IMR-90 (cell line): Measurements from ENCODE around the gene PTPN3. TPM values are rescaled to one million over a fixed set of nuclear protein-coding genes. Genes with fewer than 3 reads are reported as not detected.

ENCODE experiments used
- ATAC-seq: fragments of 200-7000 bp; cut with Tn5 transposase; 2 replicates; pipeline ENCODE4 v1.9.1; 2020; ENCODE audit warnings: low read depth, mild to moderate bottlenecking, moderate library complexity
- BruUV-seq: library from RNA; stranded (reverse); fragments of 400-500 nt; replicated peaks from 2 replicates; lab custom pipeline; 2021; lab: Mats Ljungman, UMichigan
- CTCF ChIA-PET: fragments of 300-600 bp; formaldehyde crosslinking; extraction: SDS; loops from one replicate; lab custom pipeline; 2021; ENCODE audit warnings: antibody characterized with exemption; lab: Yijun Ruan, JAX
- POLR2A ChIA-PET: fragments of 300-600 bp; sonication (Branson Sonifier 250); formaldehyde crosslinking; loops from one replicate; lab custom pipeline; 2022; ENCODE audit warnings: antibody characterized with exemption; ENCODE audit not compliant: unreplicated experiment; lab: Charles Lee
- DNase-seq: peaks from one replicate; pipeline ENCODE4 v3.0.0; 2013
- H2AFZ ChIP-seq: replicated peaks from 2 replicates; pipeline ENCODE3; 2013; ENCODE audit warnings: low read length, mild to moderate bottlenecking; ENCODE audit not compliant: poor library complexity
- H2AK5ac ChIP-seq: 2 replicates; pipeline ENCODE4 v1.6.1; 2013; ENCODE audit warnings: low read depth, low read length, inconsistent platforms
- H2AK9ac ChIP-seq: replicated peaks from 2 replicates; pipeline ENCODE3; 2013; ENCODE audit warnings: mild to moderate bottlenecking, low read depth, low read length, moderate library complexity; ENCODE audit not compliant: poor library complexity
- H2BK120ac ChIP-seq: 2 replicates; pipeline ENCODE4 v1.6.1; 2013; ENCODE audit warnings: low read depth, low read length, inconsistent platforms
- H2BK15ac ChIP-seq: 3 replicates; pipeline ENCODE4 v1.6.1; 2013; ENCODE audit warnings: low read depth, low read length, inconsistent platforms
- H2BK20ac ChIP-seq: 2 replicates; pipeline ENCODE4 v1.6.1; 2013; ENCODE audit warnings: low read depth, mild to moderate bottlenecking, inconsistent platforms, low read length, moderate library complexity
- H2BK5ac ChIP-seq: 2 replicates; pipeline ENCODE4 v1.6.1; 2013; ENCODE audit warnings: mild to moderate bottlenecking, low read depth, low read length, inconsistent platforms; ENCODE audit not compliant: poor library complexity, severe bottlenecking
- H3K14ac ChIP-seq: replicated peaks from 2 replicates; pipeline ENCODE4 v1.6.1; 2013; ENCODE audit warnings: low read depth, low read length, inconsistent platforms
- H3K18ac ChIP-seq: 2 replicates; pipeline ENCODE4 v1.6.1; 2013; ENCODE audit warnings: low read depth, low read length, control low read depth
- H3K23ac ChIP-seq: 2 replicates; pipeline ENCODE4 v1.6.1; 2013; ENCODE audit warnings: low read depth, low read length, inconsistent platforms
- H3K27ac ChIP-seq: 2 replicates; pipeline ENCODE4 v1.5.1; 2013; ENCODE audit warnings: mild to moderate bottlenecking, control low read depth, low read length; ENCODE audit not compliant: insufficient read depth
- H3K27me3 ChIP-seq: 2 replicates; pipeline ENCODE4 v1.6.1; 2013; ENCODE audit warnings: low read length; ENCODE audit not compliant: control insufficient read depth, insufficient read depth
- H3K36me3 ChIP-seq: 2 replicates; pipeline ENCODE4 v1.6.1; 2013; ENCODE audit warnings: low read length, mixed read lengths; ENCODE audit not compliant: control insufficient read depth, insufficient read depth
- H3K4ac ChIP-seq: 2 replicates; pipeline ENCODE4 v1.6.1; 2013; ENCODE audit warnings: low read depth, low read length, inconsistent platforms
- H3K4me1 ChIP-seq: 2 replicates; pipeline ENCODE4 v1.6.1; 2013; ENCODE audit warnings: low read length, mixed read lengths; ENCODE audit not compliant: control insufficient read depth, insufficient read depth
- H3K4me2 ChIP-seq: 2 replicates; pipeline ENCODE4 v1.6.1; 2013; ENCODE audit warnings: low read depth, mild to moderate bottlenecking, control low read depth, low read length, moderate library complexity
- H3K4me3 ChIP-seq: 2 replicates; pipeline ENCODE4 v1.5.1; 2013; ENCODE audit warnings: low read depth, mild to moderate bottlenecking, control low read depth, low read length, moderate library complexity; ENCODE audit not compliant: insufficient read depth
- H3K56ac ChIP-seq: 2 replicates; pipeline ENCODE4 v1.6.1; 2013; ENCODE audit warnings: low read length, inconsistent platforms; ENCODE audit not compliant: insufficient read depth; ENCODE audit errors: extremely low read depth
- H3K79me1 ChIP-seq, 2 experiments: 2 replicates each; pipeline ENCODE4 v1.6.1; 2013; ENCODE audit warnings: low read length in 2 of 2, inconsistent platforms in 1 of 2, low read depth in 1 of 2
- H3K9ac ChIP-seq: 2 replicates; pipeline ENCODE4 v1.6.1; 2013; ENCODE audit warnings: low read depth, low read length, control low read depth
- H3K9me1 ChIP-seq: 2 replicates; pipeline ENCODE4 v1.6.1; 2013; ENCODE audit warnings: low read length, inconsistent platforms; ENCODE audit not compliant: insufficient read depth
- H3K9me3 ChIP-seq: 2 replicates; pipeline ENCODE4 v1.6.1; 2013; ENCODE audit warnings: low read length; ENCODE audit not compliant: control insufficient read depth, insufficient read depth
- H4K20me1 ChIP-seq: 2 replicates; pipeline ENCODE4 v1.6.1; 2013; ENCODE audit warnings: low read length, inconsistent platforms; ENCODE audit not compliant: insufficient read depth
- H4K5ac ChIP-seq: 2 replicates; pipeline ENCODE4 v1.6.1; 2013; ENCODE audit warnings: mild to moderate bottlenecking, low read depth, low read length, control low read depth
- H4K8ac ChIP-seq, 2 experiments: 2 replicates each; pipeline ENCODE4 v1.6.1; 2013; ENCODE audit warnings: low read depth in 2 of 2, low read length in 2 of 2, control low read depth in 1 of 2, inconsistent platforms in 1 of 2
- H4K91ac ChIP-seq: 2 replicates; pipeline ENCODE4 v1.6.1; 2013; ENCODE audit warnings: low read depth, low read length, inconsistent platforms; ENCODE audit not compliant: insufficient read depth
- CEBPB ChIP-seq: IDR thresholded peaks from 2 replicates; pipeline ENCODE4 v1.6.1; 2012; ENCODE audit warnings: low read depth, low read length, improper control_type of control experiment
- CTCF ChIP-seq: conservative IDR thresholded peaks from 2 replicates; pipeline ENCODE4 v1.5.1; 2012; ENCODE audit warnings: mild to moderate bottlenecking, low read depth, low read length, improper control_type of control experiment
- MAZ ChIP-seq: IDR thresholded peaks from 2 replicates; pipeline ENCODE4 v1.6.1; 2012; ENCODE audit warnings: low read depth, mild to moderate bottlenecking, low read length, improper control_type of control experiment, moderate library complexity, borderline replicate concordance
- WGBS, 2 experiments: methylation state at CpG; one replicate each; pipeline versions ENCODE4 v1.1.5 to v1.1.7; 2013; ENCODE audit warnings: missing lambda C conversion rate in 2 of 2; ENCODE audit not compliant: insufficient read length in 1 of 2; ENCODE audit errors: extremely low coverage in 2 of 2; 5-methylcytosine and 5-hydroxymethylcytosine counted together
- dilution Hi-C: fragments of 300-500 bp; cut with HindIII; formaldehyde crosslinking; loops from one replicate; pipeline ENCODE4 v1.14.3; 2018; ENCODE audit warnings: low sequenced_read_pairs; ENCODE audit not compliant: unreplicated experiment
- in situ Hi-C: fragments of 300-500 bp; cut with MboI; formaldehyde crosslinking; loops from 3 replicates; pipeline ENCODE4 v1.14.3; 2019; ENCODE audit warnings: low sequenced_read_pairs, inconsistent platforms, mixed read lengths
- intact Hi-C: fragments of 100-400 bp; cut with micrococcal nuclease; formaldehyde crosslinking; loops from 2 replicates; pipeline ENCODE4 v1.10.0; 2022
- polyA plus RNA-seq, 3 experiments: library from polyadenylated mRNA; depleted of rRNA; stranded (reverse); fragments of >200 nt; gene quantifications; 2 replicates each; pipeline ENCODE4 v1.2.3, GENCODE V29; 2012; ENCODE audit warnings: low replicate concordance in 1 of 3
- total RNA-seq: library from RNA; depleted of rRNA; stranded (reverse); fragments of >200 nt; gene quantifications from 2 replicates; pipeline ENCODE4 v1.2.3, GENCODE V29; 2012

The PTPN3 gene
- total and polyA plus RNA-seq, 2 of the 4 experiments (the other 2 are of a cell fraction): 0.72 to 0.89 TPM

DNA sequence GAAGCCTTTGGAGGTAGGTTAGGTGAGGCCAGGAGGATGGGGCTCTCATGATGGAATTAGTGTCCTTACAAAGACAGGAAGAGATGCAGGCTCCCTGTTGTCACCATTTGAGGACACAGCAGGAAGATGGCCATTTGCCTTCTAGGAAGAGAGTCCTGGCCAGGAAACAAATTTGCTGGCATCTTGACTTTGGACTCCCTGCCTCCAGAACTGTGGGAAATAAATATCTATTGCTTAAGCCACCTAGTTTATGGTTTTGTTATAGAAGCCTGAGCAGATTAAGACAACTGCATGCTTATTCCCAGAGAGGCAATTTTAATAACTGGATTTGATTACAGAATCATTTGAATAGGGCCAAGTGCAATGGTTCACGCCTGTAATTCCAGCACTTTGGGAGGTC, 126.7 kb downstream of the PTPN3 start:
- TF ChIP-seq CTCF: no peak
- TF ChIP-seq CEBPB: no peak
- TF ChIP-seq MAZ: no peak
- H4K8ac ChIP-seq: no peak overlapping the region
- H3K4me2 ChIP-seq: no peak overlapping the region
- no peaks in the 10 kb centered on the region for H3K4me1 ChIP-seq
- H4K91ac ChIP-seq: no peak overlapping the region
- in situ Hi-C loops (no loop called here), dilution Hi-C loops (no loop called here), intact Hi-C loops (no loop called here)
- no peak overlapping the region for H3K4me3 ChIP-seq
- no peak for ATAC-seq
- no peaks in the 10 kb centered on the region for H3K36me3 ChIP-seq
- no peak overlapping the region for H2BK120ac ChIP-seq
- H3K9ac ChIP-seq: no peak overlapping the region
- no peak overlapping the region for H2BK20ac ChIP-seq
- H3K79me1 ChIP-seq: no peaks in the 10 kb centered on the region
- no peak overlapping the region for H3K27ac ChIP-seq
- CTCF ChIA-PET: no interaction called here
- BruUV-seq: no TSS peak
- no peak overlapping the region for H4K5ac ChIP-seq
- no peak overlapping the region for H3K14ac ChIP-seq
- no peaks in the 10 kb centered on the region; the same call in 1 of the 2 replicates for H3K27me3 ChIP-seq
- no peak overlapping the region for H2AK5ac ChIP-seq
- no peak overlapping the region for H3K4ac ChIP-seq
- no peak for DNase-seq
- H3K9me1 ChIP-seq: no peaks in the 10 kb centered on the region
- H2BK5ac ChIP-seq: no peak overlapping the region
- H4K20me1 ChIP-seq: no peaks in the 10 kb centered on the region
- H3K56ac ChIP-seq: no peak overlapping the region
- H3K23ac ChIP-seq: no peak overlapping the region
- POLR2A ChIA-PET: no interaction called here
- H2AFZ ChIP-seq: no peak overlapping the region
- peaks cover 2% of the 10 kb centered on the region; the same call in 1 of the 2 replicates for H3K9me3 ChIP-seq
- H2AK9ac ChIP-seq: no peak overlapping the region
- no peak overlapping the region for H3K18ac ChIP-seq
- WGBS, 2 experiments: no CpG with 5 or more reads among the region's 1 CpG
- no peak overlapping the region for H2BK15ac ChIP-seq
